ENCODE results near the gene ANKRD60. TPM values are rescaled to one million over a fixed set of nuclear protein-coding genes. Genes with fewer than 3 reads are reported as not detected.

ANKRD60 gene
- total and polyA plus RNA-seq, 2 of the 4 experiments (the other 2 are of a cell fraction), result not detected

GRCh38 chr20:58268421-58268821 lies 40.0 kb upstream of the ANKRD60 start:
- in situ Hi-C loops (cut with MboI; ENCODE audit: low sequenced_read_pairs), result no loop called here

More at GRCh38 chr20:58268421-58268821, 40.0 kb upstream of the ANKRD60 start:
- ATAC-seq (ENCODE audit: low read depth) (no peak), DNase-seq (no peak)
- Histone ChIP-seq H3K4me2 (ENCODE audit: low read depth, low read length) (no peak overlapping the region), H3K36me3 (ENCODE audit: control insufficient read depth, insufficient read depth, low read length) (peaks cover 33% of the 10 kb centered on the region), H3K4ac (ENCODE audit: low read depth, low read length) (no peak overlapping the region), H2BK120ac (ENCODE audit: low read depth, low read length) (no peak overlapping the region), H2AFZ (replicated peaks; ENCODE audit: low read length, poor library complexity) (no peak overlapping the region), H2BK5ac (ENCODE audit: low read depth, low read length, poor library complexity, severe bottlenecking) (no peak overlapping the region), H3K14ac (replicated peaks; ENCODE audit: low read depth, low read length) (no peak overlapping the region), H3K9me1 (ENCODE audit: insufficient read depth, low read length) (peaks cover 32% of the 10 kb centered on the region), H3K4me1 (ENCODE audit: control insufficient read depth, insufficient read depth, low read length) (peaks cover 9% of the 10 kb centered on the region), H3K4me3 (ENCODE audit: insufficient read depth, low read depth, low read length) (no peak overlapping the region), H3K27ac (ENCODE audit: insufficient read depth, low read length) (no peak overlapping the region), H4K8ac (ENCODE audit: low read depth in 2 of 2, low read length in 2 of 2) (no peak overlapping the region), H2BK15ac (ENCODE audit: low read depth, low read length) (no peak overlapping the region), H2AK5ac (ENCODE audit: low read depth, low read length) (peak overlapping the region; percentile 29; the same call in 1 of the 2 replicates), H3K79me1 (ENCODE audit: low read depth in 1 of 2, low read length in 2 of 2) (peaks cover 2 to 51% of the 10 kb centered on the region in 2 experiments; a peak in 3 of 4 replicates), H4K5ac (ENCODE audit: low read depth, low read length) (no peak overlapping the region), H3K9ac (ENCODE audit: low read depth, low read length) (no peak overlapping the region), H3K9me3 (ENCODE audit: control insufficient read depth, insufficient read depth, low read length) (no peaks in the 10 kb centered on the region), H3K23ac (ENCODE audit: low read depth, low read length) (no peak overlapping the region), H3K18ac (ENCODE audit: low read depth, low read length) (no peak overlapping the region), H4K20me1 (ENCODE audit: insufficient read depth, low read length) (peaks cover 5% of the 10 kb centered on the region), H3K27me3 (ENCODE audit: control insufficient read depth, insufficient read depth, low read length) (no peaks in the 10 kb centered on the region), H4K91ac (ENCODE audit: insufficient read depth, low read depth, low read length) (no peak overlapping the region), H2BK20ac (ENCODE audit: low read depth, low read length) (no peak overlapping the region), H3K56ac (ENCODE audit: extremely low read depth, insufficient read depth, low read length) (no peak overlapping the region), H2AK9ac (replicated peaks; ENCODE audit: low read depth, low read length, poor library complexity) (no peak overlapping the region)
- ChIA-PET POLR2A (ENCODE audit: unreplicated experiment) (no interaction called here), CTCF (no interaction called here)
- intact Hi-C loops (cut with micrococcal nuclease) (no loop called here), dilution Hi-C loops (cut with HindIII; ENCODE audit: low sequenced_read_pairs, unreplicated experiment) (no loop called here)
- 98% methylated on average over 6 of the region's 7 CpGs; no CpG with 5 or more reads in 1 of the 2 experiments for WGBS, 2 experiments (ENCODE audit: extremely low coverage in 2 of 2, insufficient read length in 1 of 2)
- no TSS peak for BruUV-seq (replicated peaks)
- no peak for TF ChIP-seq CHD1 (IDR thresholded peaks at IDR 0.05; ENCODE audit: low read depth, low read length)
- no peak for TF ChIP-seq MXI1 (IDR thresholded peaks at IDR 0.05; ENCODE audit: borderline replicate concordance, low read depth, low read length)
- no peak for TF ChIP-seq USF2 (IDR thresholded peaks at IDR 0.05; ENCODE audit: low read depth, low read length)
- TF ChIP-seq POLR2A (IDR thresholded peaks at IDR 0.05; ENCODE audit: low read depth, low read length), result no peak
- no peak for TF ChIP-seq SMC3 (IDR thresholded peaks at IDR 0.05; ENCODE audit: low read depth, low read length)
- no peak for TF ChIP-seq BHLHE40 (IDR thresholded peaks at IDR 0.05; ENCODE audit: low read depth, low read length)
- no peak for TF ChIP-seq RAD21 (IDR thresholded peaks at IDR 0.05; ENCODE audit: low read length)
- TF ChIP-seq MAZ (IDR thresholded peaks at IDR 0.05; ENCODE audit: borderline replicate concordance, low read depth, low read length), result no peak
- TF ChIP-seq ELK1 (IDR thresholded peaks at IDR 0.05; ENCODE audit: borderline replicate concordance, low read depth, low read length), result no peak
- no peak for TF ChIP-seq FOS (IDR thresholded peaks at IDR 0.05; ENCODE audit: low read depth, low read length)
- no peak for TF ChIP-seq RFX5 (IDR thresholded peaks at IDR 0.05; ENCODE audit: low read depth, low read length)
- no peak for TF ChIP-seq CTCF (conservative IDR thresholded peaks at IDR 0.05; ENCODE audit: low read depth, low read length)
- no peak for TF ChIP-seq RCOR1 (IDR thresholded peaks at IDR 0.05; ENCODE audit: insufficient replicate concordance, low read length)
- no peak for TF ChIP-seq MAFK (IDR thresholded peaks at IDR 0.05; ENCODE audit: low read depth, low read length)
- no peak for TF ChIP-seq NFE2L2 (IDR thresholded peaks at IDR 0.05; ENCODE audit: low read depth, low read length)
- TF ChIP-seq CEBPB (IDR thresholded peaks at IDR 0.05; ENCODE audit: low read depth, low read length), result no peak

Measured in IMR-90 (cell line).